GM21619 (cell line): Measurements from ENCODE around the gene TPH2.

Experiments used
- ATAC-seq: cut with Tn5 transposase; IDR thresholded peaks from one replicate; pipeline ENCODE4 v1.9.1; 2021; ENCODE audit not compliant: unreplicated experiment

TPH2 gene

DNA sequence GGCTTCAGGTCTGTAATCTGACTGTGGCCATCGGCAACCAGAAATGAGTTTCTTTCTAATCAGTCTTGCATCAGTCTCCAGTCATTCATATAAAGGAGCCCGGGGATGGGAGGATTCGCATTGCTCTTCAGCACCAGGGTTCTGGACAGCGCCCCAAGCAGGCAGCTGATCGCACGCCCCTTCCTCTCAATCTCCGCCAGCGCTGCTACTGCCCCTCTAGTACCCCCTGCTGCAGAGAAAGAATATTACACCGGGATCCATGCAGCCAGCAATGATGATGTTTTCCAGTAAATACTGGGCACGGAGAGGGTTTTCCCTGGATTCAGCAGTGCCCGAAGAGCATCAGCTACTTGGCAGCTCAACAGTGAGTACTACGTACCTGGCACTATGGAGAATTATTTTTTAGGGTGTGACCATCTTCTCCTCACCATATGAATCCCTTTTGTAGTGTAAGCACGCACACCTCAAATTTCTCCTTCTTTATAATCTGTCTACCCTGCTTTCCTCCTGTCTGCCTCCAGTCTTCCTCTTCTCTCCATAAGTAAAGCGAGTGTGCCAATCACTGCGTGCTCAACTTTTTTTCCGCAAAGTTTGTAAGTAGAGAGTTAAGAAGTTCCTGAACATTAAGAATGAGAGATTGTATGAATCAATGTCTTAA lies at the start of gene TPH2:
Gene TPH2, plus strand, starts transcription at position 118 of the 658 bp plus-strand sequence. Its CDS starts 142 bp downstream, at position 260.
- ATAC-seq = no peak

DNA sequence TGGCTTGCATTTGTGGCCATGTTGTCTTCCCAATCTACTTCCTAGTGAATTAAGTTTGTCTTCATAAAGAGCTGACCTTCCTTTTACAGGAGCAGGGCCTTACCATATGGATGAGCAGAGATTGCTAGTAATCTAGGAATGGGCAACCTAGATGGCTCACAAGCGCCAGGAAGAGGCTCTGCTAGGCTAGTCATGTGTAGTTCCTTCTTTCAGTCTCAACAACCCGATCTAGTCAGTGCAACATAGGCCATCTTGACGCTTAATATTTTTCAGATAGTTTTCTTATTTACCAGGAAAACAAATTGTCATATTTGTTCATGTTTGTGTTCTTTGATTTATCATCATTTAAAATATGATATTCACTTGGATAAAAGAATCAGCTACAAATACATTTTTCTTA lies 48.2 kb upstream of the TPH2 start:
- ATAC-seq = no peak

DNA sequence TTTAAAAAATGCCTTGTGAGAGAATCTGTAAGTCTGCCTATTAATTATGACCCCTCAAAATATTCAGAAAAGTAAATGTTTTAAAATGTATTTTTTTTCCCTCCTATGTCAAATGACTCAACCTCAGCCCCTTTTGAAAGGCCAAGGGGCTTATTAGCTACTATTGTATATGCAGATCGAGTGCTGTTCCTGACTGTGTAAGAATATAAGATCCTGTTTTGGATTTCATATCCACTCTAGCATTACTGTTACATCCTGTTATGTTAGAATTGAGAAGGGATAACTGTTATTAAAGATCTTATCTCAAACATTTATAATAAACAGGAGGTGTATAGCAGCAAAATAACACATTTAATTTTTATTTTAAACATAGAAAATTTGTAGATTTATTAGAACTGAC lies 46.6 kb upstream of the TPH2 start:
- ATAC-seq = no peak

DNA sequence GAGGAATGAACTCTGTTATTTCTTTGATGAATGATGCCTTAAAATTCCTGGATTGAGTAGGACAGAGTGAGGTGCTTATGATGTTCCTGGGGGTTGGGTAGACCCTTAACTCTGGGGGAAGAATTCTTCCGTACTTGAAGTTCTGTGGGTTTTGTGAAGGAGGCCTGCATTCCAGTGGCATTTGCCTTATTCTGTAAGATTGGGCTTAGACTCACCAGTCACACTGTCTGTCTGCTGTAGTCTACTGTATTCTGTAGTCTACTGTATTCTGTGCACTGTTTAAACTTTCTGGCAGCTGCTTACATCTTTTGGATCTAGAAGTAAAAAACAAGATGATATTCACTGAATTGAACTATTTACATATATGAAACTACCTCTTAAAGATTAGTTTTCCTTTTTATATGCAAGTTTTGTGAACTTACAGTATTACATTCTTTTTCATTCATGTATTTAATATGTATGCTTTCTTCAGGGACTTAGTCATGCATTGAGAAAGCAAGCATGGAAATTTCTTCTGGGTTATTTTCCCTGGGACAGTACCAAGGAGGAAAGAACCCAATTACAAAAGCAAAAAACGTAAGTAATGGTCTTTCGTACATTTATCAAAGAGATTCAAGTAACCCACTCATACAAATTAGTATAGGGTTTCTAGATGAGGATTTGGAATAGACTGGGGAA lies 42.3 kb upstream of the TPH2 start:
- ATAC-seq = no peak

DNA sequence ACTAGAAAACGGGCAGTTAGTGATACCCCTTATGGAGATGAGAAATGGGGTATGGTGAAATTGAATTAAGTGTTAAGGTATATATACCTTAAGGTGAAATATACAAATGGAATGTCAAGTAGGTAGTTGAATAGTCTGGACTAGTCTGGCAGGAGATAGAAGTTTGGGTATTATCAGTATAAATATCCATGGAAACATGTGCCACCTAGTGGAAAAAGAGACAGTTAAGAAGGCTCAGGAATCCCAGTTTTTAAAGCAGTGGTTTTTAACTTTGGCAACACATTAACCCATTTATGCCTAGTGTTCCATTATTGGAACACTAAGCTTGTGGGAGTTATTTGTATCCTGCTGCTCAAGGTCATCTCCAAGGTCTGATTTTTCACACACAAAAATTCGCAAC lies 38.6 kb upstream of the TPH2 start:
- ATAC-seq = no peak

DNA sequence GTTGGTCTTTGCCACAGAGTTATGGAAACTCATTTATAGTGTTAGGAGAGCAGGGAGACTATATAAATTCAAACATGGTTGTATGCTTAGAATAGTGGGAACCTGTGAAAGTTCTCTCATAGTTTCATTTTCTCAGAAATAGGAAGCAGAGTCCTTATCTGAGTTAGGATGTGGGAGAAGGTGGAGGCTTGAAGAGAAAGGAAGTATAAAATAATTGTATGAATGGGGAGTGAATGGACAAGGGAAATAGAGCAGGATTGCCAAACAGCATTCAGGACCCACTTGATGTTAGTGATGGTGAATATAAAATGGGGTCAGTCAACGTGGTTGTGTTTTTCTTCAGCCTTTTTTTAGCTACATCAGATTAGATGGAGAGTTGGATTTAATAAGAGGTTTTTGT lies 34.0 kb upstream of the TPH2 start:
- no peak for ATAC-seq

DNA sequence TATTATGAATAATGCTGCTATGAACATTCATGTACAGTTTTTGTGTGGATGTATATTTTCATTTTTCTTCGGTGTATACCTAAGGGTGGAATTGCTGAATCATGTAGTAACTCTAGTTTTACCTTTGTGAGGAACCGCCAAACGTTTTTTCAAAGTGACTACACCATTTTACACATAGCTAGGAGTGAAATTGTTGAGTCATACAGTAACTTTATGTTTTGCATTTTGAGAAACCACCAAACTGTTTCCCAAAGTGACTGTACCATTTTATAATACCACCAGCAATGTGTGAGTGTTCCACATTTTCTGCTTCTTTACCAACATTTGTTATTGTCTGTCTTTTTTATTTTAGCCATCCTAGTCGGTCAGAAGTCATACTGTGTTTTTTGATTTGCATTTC lies 3.1 kb upstream of the TPH2 start:
- peak; percentile 87 for ATAC-seq

DNA sequence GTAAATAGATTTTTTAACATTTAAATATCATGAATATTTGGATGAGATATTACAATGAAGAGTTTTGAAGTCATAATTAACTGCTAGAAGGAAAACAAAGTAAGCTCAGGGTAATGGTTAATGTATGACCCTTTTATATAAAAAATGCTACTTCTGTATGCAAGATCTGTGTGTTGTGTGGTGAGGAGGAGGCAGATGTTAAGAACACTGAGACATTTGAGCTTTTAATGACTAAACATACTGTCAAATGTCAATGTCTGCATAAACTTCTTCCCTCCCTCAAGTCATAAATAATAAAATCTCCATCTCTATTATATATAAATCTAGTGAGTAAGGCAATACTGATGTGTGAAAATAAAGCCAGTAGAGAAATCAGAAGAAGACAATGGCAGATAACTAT lies 1.4 kb downstream of the TPH2 start:
- ATAC-seq = no peak

DNA sequence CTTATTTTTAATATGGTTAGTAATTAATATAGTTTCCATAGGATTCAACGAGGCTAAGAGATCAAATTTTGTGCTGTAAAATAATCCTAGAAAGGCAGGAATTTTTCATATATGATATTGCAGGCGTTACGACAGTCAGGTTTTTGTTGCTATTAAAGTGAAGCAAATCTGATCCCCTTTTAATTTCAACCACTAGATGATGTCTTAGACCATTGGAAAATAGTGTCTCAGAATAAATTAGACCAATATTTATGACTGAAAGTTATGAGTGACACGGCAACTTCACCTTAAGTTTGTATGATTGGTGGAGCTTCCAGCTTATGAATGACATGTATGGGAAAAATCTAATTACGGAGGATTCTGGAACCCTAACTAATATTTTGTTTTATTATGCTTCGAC lies 2.5 kb downstream of the TPH2 start:
- ATAC-seq = no peak

DNA sequence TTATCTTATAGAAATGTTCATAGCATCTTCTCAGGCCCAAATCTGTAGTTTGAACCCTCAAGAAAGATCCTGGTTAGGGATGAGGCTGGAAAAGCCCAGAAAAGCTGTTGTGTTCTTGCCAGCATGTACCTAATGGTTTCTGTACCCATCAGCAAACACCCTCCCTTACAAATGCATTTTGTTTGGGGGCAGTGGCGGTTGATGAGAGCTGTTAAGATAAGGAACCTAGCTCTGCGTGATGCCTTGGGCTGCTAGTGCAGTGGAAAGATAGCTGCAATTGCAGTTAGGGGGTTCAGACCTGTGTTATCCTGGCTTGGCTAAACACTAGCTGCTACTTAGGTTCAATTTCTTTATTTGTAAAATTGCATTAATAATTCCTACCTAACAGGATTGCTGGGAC lies 3.6 kb downstream of the TPH2 start:
- no peak for ATAC-seq

DNA sequence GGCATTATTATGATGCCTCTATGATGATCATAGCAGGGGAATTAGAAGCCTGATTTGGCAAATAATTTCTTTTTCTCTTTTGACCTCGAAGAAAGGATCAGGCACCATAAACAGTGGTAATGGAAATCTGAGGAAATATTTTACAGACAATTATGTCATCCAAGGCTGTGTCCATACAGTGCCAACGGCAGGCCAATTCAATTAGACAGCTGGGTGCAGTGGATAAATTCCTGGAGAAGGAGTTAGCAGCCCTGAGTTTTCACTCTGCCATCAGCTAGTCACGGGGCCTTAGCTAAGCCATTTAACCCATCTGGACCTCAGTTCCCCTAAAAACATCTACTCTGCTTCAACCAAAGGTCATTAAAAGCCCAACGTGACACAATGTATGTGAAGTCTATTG lies 4.1 kb downstream of the TPH2 start:
- ATAC-seq = no peak

DNA sequence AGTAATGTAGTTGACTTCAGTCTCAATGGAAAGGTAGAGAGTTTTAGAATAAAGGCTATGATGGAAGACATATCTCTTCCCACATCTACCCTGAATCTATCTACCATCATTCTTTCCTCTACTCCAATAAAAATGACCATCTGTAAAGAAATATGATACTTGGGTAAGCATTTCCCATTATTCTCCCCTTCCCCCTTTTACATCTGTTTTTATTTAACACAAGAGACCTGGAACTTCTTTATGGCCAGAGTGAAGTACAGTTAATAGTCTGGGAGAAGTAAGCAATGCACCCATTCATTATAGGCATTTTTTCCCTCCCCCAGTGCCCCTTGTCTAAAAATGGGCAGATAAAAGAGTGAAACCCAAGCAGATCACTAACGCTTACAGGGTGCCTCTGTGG lies 6.5 kb downstream of the TPH2 start:
- no peak for ATAC-seq

DNA sequence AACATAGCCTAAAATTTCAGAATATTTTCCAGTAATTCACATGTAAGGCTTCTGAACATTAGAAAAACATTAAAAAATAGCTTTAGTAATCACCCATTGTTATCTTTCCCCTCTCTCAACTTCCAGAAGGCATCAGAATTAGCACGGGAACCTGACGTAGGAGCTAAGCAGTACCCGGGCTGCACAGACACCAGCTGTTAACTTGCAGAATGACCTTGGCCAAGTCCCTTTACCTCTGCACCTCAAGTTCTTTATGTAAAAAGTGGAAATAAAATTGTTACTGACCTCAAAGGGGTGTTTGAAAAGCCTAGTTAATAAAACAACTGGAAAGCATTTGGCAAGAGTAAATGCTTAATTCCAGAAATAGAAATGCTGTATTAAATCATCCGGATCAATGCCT lies 7.2 kb downstream of the TPH2 start:
- ATAC-seq = no peak

DNA sequence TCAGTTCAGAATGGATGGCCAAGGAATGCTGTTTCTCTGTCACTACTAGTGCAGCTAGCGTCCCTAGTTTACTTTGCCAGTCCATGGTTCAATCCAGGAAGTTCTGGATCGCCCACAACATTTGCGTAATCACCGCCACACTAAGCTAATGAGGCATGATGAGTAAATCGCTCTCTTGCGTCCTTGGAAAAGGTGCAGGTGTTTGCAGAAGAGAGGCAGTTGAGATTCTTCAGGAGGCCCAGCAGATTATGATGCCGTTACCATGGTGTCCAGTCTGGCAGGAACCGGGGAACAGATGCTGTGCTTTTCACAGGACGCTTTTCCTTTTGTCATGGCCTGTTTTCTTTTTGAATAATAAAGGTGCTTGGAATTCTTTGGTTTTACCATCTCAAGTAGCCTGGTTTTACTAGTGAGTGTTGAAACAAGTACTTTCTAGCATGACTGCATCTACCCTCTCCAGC lies 9.0 kb downstream of the TPH2 start:
- ATAC-seq = no peak

DNA sequence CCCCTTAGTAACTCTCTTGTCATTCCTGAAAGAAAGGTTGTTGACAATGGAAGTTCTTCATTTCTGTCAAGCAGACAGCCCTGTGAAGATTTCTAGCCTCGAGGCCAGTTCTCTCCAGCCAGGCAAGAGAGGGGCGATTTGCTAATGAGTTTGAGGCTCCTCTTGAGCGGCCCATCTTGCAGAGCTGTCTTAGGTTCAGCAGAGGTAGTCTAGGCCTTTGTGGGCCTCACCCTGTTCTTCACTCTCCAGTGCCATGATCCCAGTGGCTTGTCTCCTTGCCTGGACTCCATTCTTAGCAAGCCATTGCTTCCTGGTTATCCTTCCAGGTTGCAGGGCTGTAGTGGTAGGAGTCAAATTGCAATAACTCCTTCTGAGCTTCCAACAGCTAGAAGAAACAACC lies 9.7 kb downstream of the TPH2 start:
- ATAC-seq = no peak

DNA sequence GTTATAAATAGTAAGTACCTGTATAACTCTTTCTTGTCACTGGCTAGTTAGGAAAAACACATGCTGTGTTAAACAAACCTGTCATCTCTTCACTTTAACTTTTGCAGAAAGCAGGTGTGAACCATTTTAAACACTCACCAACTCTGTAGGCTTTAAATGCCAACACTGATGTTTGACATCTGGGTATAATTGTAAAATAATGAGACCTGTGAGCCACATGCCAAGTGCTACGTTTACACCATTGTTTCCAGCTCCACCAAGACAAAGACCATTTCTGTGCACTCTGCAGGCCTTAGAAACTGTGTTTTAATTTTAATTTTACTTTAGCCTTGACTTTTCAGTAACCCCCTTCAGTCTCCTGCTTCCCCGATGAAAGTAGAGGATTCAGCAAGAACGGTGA lies 11.0 kb downstream of the TPH2 start:
- no peak for ATAC-seq

DNA sequence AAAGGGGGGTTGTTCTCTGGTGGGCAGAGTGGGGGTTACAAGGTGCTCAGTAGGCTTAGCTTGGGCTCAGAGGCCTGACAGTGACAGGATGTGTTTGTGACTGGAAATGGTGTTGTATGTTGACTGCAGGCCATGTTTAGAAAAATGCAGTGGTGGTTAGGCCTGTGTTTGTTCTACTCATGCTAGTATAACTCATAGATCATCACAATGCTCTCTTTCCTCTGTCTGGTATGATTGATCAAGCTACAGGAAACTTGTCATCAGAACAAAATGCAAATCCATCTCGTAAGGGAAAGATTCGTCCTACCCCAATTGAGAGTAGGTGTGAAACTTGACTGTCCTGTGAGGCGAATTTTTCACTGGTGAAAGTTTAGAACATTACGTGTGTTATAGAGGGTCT lies 11.8 kb downstream of the TPH2 start:
- no peak for ATAC-seq

DNA sequence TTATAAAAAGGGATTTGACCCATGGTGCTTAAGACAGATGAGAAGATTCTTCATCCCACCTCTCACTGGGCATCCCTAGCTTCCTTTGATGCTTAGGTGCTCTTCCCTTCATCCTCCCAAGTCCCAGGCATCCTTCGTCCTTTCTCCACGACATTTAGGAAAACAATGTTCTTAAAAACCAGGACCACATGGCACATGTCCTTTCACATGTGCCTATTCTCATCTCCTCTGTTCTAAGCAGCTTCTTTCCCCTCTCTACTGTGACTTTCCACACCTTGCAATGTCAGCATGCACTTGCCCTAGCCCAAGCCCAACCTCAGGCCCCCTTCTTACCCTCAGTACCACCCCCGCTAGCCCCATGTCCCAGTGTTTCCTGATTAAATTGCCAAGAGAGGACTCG lies 12.2 kb downstream of the TPH2 start:
- no peak for ATAC-seq

DNA sequence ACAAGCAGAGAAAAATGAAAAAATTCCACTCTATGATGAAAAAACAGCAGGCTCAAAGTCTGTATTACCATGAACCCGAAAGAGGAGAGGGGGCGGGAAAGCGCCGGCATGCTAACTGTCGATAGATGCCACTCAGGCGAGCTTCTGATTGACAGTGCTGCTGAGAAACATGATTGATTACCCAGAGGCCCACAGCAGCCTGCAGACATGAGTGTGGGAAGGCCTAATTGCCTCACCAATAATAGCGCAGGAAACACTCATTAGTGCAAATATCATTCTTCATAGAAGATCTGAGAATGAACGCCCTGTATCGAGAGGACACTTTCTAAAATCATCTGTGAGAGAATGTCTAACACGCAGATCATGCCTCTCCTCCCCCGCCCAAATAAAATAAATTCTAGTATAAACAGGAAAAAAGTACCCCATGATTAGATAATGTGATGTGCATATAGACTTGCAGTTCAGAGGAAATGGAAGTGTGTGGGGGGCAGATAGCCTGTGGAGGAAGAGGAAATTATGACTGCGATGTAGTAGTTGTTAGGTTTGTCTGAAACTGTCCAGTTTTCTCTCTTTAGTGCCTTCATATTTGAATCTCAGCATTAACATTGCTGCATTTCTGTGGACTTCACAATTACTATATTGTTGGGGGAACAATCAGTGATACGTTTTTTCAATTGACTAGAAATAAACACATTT lies 15.6 kb downstream of the TPH2 start:
- no peak for ATAC-seq

DNA sequence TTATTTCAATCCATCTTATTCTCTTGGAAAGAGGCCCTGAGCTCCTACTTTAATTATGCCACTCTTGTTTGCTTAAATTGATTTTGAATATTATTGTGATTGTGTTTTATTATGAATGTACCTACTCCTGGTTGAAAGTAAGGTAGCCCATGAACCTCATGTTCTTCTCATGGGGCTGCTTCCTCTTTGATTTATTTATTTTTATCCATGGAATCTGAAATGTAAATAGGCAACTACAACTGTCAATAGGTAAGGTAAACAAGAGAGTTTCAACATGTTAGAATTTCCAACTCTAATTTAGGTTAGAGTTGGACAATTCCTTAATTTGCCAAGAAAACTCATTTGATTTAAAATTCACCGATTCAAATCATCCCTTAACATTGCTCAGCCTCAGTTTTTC lies 16.2 kb downstream of the TPH2 start:
- ATAC-seq = no peak

DNA sequence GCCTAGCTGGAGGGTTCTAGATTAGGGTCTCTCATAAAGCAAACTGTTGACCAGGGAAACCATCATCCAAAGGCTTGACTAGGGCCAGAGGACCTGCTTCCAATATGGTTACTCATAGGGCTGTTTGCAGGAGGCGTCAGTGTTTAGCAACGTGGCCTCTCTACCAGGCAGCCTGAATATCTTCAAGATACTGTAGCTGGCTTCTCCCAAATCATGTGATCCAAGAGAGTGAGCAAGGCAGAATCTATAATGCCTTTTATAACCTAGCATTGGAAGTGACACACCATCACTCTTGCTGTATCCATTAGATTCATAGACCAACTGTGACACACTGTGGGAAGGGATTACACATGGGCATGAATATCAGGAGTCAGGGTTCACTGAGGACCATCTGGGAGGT lies 17.3 kb downstream of the TPH2 start:
- no peak for ATAC-seq

DNA sequence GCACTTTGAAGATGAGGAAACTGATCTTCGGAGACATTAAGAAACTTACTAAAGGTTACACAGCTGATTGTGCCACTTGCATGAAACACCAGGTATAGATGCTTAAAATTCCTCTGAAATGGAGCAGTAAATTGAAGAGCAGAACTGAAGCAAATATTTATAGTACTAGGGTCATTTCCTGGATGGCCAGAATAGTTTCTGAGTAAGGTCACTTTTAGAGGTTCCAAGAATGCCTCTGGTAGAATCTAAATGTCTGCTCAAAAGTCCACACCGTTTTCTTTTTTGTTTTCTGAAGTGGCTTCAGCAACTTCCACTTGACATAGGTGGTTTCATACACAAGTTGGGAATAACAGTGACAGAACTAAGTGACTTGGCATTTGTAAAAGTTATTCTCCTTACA lies 19.4 kb downstream of the TPH2 start:
- no peak for ATAC-seq
